Stimulated activated CD4-positive, alpha-beta T cell treated with anti-CD3 and anti-CD28 coated beads, Interleukin-1b, Interleukin-23, amount 100 ng/mL, for 4 hours (primary cell): ENCODE measurements around the gene GNB1.
"Not testable (repeated sequence)": the region's sequence is repeated elsewhere in the genome, so short reads cannot be mapped to it uniquely, and the experiment has no call there.

Experiments
- DNase-seq, 2 donors: peaks; one replicate each; pipeline ENCODE4 v3.0.0-alpha.2; 2020; ENCODE audit warnings: low read depth in 2 of 2

Gene GNB1

GRCh38 chr1:1745651-1746565 lies 145.0 kb downstream of the GNB1 start:
- DNase-seq = peak; percentile 58 to 83

GRCh38 chr1:1742529-1742928 lies 148.4 kb downstream of the GNB1 start:
- DNase-seq = not testable (repeated sequence)

GRCh38 chr1:1741013-1741412 lies 149.9 kb downstream of the GNB1 start:
- not testable (repeated sequence) for DNase-seq

- DNase-seq = not testable (repeated sequence)
Observed at GRCh38 chr1:1738799-1739337, 152.0 kb downstream of the GNB1 start.

GRCh38 chr1:1737675-1738590 lies 153.0 kb downstream of the GNB1 start:
- DNase-seq = not testable (repeated sequence)
